HG03196 (cell line): ENCODE results near the gene IFNL1.
"Not testable (repeated sequence)": the region's sequence is repeated elsewhere in the genome, so short reads cannot be mapped to it uniquely, and the experiment has no call there.

Experiments
- ATAC-seq: cut with Tn5 transposase; IDR thresholded peaks from one replicate; pipeline ENCODE4 v1.9.1; 2021; ENCODE audit not compliant: unreplicated experiment

IFNL1 gene

DNA sequence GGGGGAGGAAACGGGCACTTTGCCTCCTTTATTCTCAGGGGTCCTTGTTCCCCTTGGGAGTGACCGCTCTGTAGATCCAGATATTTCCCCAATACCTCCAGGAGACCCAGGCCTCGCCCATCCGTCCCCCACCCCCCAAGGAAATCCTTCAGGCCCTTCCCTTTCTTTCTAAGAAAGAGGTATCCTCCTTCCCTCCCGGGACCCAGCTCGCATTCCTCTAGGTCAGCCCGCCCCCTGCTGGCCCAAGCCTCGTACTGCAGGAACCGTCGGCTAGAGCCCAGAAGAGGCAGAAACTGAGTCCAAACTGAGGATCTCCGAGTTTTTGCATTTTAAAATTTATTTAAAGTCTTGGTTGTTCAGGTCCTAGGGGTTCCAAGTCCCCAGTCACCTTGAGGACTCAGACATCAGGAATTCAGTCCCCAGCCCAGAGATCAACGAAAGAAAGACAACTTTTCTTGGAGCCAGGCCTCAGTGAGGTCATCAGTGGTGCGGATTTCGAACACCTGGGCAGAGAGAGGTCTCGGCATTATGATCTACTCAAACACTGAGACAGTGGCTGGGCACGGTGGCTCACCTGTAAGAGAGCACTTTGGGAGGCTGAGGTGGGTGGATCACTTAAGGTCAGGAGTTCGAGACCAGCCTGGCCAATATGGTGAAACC, 32.0 kb downstream of the IFNL1 start:
- no peak for ATAC-seq

DNA sequence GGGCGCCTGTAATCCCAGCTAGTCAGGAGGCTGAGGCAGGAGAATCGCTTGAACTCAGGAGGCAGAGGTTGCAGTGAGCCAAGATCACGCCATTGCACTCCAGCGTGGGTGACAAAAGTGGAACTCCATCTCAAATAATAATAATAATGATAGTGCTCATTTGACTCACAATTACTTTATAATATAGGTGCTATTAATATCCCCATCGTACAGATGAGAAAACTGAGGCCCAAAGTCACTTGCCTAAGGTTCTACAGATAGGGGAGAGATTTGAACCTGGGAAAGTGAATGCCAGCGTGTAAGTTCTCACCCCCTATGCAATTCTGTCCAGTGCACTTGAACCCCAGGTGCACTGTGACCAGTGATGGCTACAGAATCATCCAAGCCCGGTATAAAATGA, 33.7 kb downstream of the IFNL1 start:
- no peak for ATAC-seq

- ATAC-seq = no peak
These were observed 36.1 kb downstream of the IFNL1 start for GRCh38 chr19:39332293-39332692.

- ATAC-seq = not testable (repeated sequence)
These were observed 36.5 kb downstream of the IFNL1 start for GRCh38 chr19:39332738-39333137.

GRCh38 chr19:39333507-39333906, 37.3 kb downstream of the IFNL1 start:
- ATAC-seq = no peak

DNA sequence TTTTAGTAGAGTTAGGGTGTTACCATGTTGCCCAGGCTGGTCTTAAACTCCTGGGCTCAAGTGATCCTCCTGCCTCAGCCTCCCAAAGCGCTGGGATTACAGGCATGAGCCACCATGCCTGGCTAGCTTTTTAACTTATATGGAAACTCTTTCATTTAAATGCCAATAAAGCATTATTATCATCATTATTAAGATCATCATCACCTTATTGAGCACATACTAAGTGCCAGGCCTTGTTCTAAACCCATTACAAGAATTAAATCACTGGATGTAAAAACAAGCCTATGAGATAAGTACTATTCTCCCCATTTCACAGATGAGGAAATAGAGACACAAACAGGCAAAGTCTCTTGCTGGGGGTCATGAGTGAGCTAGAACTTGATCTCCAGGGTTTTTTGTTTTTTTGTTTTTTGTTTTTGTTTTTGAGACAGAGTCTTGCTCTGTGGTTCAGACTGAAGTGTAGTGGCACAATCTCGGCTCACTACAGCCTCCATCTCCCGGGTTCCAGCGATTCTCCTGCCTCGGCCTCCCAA, 38.3 kb downstream of the IFNL1 start:
- ATAC-seq = no peak

DNA sequence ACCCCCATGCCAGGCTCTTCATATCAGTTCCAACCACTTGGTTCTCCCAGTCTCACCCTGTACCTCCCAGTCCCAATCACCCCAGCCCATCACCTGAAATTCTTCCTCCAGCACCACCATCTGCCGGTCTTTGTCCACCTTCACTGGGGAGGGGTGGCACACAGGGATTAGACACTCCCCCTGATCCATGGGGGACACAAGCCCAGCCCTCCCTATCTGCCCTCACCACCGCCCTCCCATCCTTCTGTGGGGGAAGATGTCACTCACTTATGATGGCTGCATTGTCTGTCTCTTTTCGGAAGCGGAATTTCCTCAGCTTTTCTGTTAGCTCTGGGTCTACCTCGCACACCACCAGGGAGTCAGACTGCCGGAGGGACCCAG, 39.0 kb downstream of the IFNL1 start:
- ATAC-seq = no peak

DNA sequence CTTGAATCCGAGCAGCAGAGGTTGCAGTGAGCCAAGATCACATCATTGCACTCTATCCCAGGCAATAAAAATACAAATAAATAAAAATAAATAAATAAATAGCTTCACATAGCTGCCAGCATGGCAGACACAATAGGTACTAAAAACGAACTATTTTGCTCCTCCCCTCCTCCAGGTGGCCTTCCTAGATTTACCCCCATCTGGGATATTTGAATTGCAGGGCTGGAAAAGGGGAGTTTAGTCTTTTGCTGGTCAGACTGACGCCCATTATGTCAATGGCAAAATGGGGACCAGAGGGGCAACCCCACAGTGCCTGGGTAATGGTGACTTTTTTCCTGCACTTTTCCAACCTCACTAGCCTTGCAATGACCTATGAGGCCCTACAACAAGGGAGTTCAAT, 40.3 kb downstream of the IFNL1 start:
- ATAC-seq = no peak

GRCh38 chr19:39339674-39340073, 43.5 kb downstream of the IFNL1 start:
- no peak for ATAC-seq

DNA sequence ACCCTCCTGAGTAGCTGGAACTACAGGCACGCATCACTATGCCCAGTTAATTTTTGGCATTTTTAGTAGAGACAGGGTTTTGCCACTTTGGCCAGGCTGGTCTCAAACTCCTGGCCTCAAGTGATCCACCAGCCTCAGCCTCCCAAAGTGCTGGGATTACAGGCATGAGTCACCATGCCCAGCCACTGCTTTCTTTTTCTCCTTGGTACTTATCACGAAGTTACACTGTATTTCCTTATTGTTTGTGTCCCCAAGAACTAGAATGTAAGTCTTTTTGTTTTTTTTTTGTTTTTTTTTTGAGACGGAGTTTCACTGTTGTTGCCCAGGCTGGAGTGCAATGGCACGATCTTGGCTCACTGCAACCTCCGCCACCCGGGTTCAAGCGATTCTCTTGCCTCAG, 43.9 kb downstream of the IFNL1 start:
- not testable (repeated sequence) for ATAC-seq

DNA sequence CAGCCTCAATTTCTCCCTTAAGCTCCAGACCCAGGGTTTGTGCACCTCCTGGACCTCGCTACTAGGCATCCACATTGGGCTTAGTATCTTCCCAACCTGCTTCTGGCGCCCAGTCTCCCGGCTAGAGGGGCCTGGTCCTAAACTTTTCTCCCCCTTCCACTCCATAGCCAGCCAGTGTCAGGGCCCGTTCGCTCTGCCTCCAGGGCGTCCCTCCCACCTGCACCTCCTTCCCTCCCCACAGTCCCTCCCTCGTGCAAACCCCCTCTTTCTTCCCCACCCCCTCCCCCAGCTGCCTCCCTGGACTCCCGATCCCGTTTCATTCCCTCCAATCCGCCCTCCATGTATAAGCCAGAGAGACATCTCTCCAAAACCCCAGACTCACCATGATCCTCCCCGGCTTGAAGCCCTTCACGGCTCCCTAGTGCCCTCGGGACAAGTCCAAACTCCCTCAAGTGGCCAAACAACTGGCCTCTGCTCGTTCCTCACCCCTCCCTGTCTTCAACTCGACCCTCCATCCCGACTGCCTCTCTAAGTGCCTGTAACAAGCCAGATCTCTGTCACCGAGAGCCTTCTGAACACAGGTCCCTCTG, 45.0 kb downstream of the IFNL1 start:
- no peak for ATAC-seq

DNA sequence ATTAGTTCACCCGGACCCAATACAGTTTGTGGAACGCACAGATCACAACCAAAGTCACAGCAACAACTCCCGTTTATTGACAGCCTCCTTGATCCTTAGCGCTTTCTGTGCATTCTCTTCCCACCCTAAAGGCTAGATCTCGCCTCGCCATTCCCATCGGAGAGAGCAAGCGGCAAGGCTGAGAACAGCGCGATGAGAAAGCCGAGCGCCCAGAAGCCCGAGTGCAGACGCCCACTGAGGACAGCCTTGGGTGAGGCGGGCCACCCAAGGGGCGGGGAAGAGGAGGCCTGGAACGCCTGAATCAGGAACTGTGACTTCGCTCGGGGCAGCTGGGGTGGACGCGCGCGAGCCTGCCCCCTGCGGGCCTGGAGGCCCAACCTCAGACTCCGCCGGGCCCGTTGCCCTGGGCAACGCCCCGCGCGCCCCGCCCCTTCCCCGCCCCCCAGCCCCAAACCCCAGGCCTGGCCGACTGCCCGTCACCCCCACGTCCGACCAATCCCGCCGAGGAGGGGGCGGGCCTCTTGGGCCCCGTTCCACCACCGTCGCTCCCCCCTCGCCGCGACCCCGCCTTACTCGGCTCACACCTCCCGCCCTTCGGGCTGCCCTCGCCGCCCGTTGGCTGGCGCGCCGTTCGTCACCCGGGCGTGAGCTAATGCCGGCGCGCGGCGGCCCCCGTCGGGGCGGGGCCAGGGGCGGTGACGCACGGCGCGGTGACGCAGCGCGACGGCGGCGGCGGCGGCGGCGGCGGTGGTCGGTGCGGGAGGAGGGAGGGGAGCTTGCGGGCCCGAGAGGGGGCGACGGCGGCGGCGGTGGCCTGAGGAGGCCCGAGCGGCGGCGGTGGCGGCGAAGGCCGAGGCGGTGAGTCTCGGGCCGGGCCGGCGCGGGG, 45.8 kb downstream of the IFNL1 start, which contains the start of gene SAMD4B:
SAMD4B (plus strand) TSS at position 703 of the 886 bp plus-strand sequence. CDS start 14,473 bp downstream, outside the sequence.
- ATAC-seq = peak; percentile 88

GRCh38 chr19:39342647-39343305, 46.6 kb downstream of the IFNL1 start:
- no peak for ATAC-seq

DNA sequence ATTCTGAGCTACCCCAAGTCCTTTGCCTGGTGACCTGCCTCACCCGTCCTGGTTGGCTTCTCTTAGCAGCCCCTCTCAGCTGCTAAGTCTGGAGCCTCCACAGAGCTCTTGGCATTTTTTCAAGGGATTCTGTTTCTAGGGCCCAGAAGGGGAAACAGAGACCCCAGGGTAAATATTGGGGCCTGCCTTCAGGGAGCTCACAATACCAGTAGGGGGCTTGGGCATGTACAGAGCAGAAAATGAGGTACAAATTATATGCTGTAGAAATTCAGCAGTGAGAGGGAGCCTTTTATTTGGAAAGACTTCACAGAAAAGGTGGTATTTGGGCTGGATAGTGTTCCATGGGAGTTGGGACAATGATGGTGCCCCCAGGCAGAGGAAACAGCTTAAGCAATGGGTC, 49.7 kb downstream of the IFNL1 start:
- no peak for ATAC-seq

DNA sequence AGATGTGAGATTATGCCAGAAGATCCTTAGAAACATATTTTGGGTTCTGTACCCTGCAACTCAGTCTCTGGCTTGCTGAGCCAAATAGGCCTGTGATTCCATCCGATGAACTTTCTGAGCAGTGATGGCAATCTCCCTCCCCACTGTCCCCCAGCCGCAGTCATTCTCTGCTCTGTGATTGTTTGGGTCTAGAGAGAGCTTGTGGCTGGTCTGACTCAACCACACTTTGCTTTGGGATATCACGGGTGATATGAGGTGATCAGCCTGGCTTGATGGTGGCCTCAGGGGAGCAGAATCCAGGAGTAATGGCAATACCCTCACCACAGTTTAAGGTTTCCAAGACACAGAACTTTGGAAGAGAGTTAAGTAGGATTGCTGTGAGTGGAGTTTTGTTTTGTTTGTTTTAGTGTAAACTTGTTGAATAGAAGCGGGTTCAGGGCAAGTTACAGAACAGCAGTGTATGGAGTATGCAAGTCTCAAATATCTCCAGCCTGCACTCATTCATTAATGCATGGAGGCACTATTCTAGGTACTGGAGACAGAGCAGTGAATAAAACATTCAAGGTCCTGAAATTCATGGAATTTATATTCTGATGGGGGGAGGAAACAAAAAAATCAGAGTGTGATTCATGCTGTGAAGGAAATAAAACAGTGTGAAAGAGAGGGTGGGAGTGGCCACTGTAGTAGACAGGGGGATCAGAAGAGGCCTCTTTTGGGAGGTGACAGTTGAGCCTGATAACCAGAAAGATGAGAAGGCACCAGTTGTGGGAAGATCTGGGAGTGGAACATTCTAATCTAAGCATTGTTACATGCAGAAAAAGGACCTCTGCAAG, 51.3 kb downstream of the IFNL1 start:
- ATAC-seq = no peak
